Hematopoietic multipotent progenitor cell treated with erythropoietin and hydrocortisone succinate and interleukin-3 and kit ligand, for 6 days (in vitro differentiated cells): Measurements from ENCODE around the gene CHSY3.

Experiments
- DNase-seq: peaks from one replicate; pipeline ENCODE4 v3.0.0-alpha.2; 2015

Gene CHSY3

DNA sequence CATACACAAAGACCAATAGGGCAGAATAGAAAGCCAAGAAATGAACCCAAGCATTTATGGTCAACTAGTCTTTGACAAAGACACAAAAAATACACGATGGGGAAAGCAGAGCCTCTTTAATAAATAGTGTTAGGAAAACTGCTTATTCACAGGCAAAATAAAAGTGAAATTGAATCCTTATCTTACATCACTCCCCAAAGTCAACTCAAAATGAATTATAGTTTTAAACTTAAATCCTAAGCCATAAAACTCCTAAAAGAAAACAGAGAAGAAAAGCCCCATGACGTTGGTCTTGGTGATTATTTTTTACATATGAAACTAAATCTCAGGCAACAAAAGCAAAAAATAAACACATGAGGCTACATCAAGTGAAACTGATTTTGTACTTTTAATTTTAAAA lies 46.8 kb downstream of the CHSY3 start:
- no peak for DNase-seq

DNA sequence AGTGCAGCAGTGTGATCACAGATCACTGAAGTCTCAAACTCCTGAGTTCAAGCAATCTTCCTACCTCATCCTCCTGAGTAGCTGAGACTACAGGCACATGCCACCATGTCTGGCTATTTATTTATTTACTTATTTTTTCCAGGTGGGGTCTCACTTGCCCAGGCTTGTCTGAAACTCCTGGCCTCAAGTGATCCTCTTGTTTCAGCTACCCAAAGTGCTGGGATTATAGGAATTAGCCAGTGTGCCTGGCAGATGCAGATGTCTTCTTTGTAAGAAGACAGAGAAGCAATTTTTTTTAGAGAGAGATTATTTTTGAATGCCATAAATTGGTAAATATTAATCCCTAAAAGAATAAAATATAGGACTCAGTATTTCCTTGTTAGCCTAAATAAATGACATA lies 54.3 kb downstream of the CHSY3 start:
- DNase-seq, result no peak

DNA sequence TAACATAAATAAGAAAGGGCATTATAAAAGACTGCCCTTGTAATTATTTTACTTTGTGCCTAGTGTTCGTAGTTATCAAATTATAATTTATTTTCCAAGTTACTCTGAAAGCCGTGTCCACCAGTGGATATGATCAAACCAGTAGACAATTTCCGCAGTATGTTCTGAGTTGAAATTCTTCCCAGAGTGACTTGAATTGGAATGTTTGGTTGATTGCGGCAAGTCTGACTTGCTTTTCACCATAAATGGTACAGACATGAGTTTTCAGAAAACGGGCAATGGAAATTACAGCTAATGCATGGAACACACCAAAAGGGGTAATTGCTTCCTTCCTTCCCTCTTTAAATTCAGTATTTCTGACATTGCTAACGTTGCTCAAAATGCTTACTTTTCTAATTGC lies 56.6 kb downstream of the CHSY3 start:
- DNase-seq, result no peak

DNA sequence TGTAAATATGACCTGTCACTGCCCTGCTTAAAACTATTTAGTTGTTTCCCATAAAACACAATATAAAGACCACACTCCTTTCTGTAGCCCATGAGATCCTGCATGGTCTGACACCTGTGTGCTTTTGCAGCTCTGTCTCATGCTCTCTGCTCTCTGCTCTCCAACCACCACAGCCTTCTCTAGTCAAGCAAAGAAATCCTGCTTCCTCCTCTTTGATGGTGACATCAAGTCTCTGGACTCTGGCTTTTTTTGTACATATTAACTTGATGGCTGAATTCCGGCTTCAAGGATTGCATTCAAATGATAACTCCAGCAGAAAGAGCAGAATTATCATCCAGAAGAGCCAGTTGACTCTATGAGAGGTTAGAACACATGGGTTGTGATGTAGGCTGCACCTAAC lies 58.2 kb downstream of the CHSY3 start:
- no peak for DNase-seq

DNA sequence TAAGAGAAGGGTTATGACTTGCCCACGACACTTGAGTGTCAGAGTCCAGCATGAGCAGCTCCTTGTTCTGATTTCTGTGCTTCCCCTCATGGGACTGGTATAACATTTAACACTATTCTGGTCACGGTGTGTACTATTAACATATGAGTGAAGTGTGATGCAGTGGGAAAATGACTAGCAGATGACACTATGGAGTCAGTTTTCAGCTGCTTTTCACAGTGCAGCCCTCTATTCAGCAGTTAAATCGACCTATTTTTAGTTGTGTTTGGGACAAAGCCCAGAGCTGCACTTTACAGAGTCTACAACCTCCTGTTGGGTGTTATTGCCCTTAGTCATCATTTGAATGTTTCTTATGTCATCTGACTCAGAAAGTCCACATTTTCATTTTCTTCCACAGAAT lies 59.1 kb downstream of the CHSY3 start:
- DNase-seq, result no peak

DNA sequence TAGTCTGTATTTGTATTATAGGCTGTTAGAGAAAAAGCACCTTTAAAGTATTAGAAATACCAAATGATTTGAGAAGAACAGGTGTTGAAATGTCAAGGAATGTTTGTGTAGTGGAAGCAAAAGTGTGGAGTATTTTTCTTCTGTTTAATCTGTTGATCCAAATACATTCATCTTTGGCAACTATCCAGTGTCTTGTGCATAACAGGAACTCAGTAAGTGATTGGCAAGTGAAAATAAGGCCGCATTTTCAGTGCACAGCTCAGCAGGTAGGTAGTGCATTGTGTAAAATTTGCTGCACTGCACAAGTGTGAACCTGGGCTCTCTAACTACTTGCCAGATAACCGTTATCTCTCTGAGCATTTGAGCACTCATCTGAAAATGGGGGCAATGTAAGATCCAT lies 61.8 kb downstream of the CHSY3 start:
- no peak for DNase-seq

DNA sequence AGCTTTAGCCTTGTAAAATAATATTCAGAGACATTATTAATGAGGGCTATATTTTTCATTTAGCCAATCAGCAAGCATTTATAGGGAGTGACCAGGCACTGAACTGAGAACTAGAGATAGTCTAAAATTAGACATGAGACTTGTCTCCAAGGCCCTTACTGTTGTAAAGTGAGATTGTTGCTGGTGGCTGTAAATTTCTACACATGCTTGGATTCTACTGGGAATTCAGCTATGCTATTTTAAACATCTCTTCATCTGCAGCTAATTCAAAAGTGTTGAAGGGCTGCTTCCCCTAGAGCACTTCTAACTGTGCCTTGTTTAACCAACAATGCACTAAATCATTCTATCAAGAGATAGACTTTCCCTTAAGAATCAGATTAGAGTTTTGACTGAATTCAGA lies 67.4 kb downstream of the CHSY3 start:
- DNase-seq, result no peak

DNA sequence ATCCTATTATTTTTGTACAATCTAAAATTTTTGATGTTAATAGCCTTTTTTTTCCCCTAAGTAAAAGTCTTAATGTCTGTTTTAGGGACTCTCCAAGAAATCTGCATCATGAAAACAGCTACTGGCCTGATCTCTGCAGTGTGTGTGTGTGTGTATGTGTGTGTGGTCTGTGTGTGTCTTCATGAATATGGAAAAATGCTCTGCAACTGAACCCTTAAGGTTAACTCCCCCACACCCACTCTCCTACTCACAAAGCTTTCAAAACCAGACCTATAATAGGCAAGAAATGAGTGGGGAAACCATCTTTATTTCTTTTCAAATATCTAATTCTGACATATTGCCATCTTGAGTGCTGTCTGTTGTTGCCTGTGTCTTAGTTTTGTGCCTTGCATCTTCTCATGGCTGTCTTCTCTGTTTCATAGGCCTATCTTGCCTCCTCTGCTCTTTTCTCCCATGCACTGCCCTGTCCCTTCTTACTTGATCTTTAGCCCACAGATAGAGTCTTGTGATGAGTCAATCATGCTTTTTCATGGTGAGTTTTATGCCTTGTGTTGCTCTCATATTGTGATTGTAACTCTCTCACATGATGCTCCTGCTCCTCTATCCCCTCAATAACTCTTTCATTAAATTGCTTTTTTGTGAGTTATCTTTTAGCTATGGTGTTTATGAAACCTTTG lies 68.3 kb downstream of the CHSY3 start:
- DNase-seq, result no peak

DNA sequence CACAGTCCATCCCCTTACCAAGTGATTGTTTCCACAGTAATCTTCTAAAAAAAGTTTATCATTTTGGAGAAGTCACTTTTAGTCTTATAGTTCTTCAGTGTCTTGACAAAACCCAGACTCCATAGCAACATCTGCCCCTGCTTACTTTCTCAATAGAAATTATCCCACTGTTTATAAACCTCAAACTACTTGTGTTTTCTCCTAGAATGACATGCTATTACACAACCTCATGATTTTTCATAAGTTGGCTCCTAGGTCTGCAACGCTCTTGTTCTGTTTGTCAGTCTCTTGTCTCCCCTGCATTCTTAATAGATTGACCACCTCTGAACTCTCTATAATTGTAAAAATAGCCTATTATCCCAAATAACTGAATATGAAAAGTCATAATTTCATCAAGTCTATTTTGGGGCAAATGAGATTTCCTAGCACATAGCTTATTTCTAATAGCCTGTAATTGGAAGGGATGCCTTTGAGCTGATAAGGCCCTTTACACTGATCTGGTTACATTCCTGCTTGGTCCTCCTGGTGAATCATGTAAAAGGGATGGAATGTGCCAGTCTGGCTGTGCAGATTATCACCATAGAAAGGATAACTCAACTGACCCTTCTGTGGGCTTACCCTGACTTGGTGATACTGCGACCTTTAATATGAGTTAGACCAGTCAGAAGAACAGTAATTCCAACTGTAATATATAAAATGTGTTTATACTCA lies 69.6 kb downstream of the CHSY3 start:
- DNase-seq, result no peak

DNA sequence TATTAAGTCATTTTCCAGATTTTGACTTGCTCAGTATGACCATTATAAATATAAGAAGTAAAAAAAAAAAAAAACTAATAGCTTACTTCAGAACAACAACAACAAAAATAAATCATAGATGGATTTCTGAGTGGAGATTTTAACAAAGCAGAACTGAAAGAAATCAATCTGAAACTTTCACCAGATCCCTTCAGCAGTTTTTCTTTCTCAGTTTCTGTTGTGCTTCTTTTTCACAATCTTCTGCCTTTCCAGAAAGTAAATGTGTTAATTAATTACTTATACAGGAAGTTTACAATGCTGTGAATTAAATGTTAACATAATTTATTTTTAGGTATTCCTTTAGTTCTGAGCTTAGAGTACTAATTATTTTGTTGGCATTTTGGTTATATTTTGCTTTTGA lies 73.5 kb downstream of the CHSY3 start:
- no peak for DNase-seq

DNA sequence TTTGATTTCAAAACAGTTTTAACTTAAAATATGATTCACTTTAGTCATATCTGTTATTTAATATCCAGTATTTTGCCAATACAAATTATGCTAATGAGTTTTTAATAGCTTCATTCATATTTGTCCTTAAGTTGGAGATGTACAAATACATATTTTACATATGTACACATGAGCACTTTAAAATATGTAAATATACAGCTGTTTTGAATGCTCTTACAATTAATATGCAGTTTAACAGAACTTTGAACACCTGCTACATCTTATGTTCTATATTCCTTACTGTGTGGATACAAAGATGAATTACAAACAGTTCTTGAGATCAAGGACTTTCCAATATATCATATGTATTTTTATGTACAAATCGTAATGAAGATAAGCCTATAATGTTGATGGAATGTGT lies 74.0 kb downstream of the CHSY3 start:
- DNase-seq, result no peak

DNA sequence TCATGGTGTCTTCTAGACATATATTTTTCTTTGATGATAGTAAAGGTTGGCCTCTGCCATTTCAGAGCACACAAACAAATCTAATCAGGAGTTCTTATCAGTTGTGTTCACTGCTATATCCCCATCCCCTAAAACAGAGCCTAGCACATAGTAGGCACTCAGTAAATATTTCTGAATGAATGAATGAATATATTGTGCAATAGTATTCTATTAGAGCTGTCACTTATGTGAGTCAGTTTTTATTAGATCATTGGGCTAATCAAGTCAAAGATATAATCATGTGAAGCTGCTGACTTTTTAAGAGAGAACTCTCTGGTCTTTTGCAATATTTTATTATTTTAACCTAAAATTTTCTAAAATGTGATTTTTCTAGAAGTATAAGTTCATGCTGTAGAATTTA lies 84.2 kb downstream of the CHSY3 start:
- DNase-seq, result no peak

DNA sequence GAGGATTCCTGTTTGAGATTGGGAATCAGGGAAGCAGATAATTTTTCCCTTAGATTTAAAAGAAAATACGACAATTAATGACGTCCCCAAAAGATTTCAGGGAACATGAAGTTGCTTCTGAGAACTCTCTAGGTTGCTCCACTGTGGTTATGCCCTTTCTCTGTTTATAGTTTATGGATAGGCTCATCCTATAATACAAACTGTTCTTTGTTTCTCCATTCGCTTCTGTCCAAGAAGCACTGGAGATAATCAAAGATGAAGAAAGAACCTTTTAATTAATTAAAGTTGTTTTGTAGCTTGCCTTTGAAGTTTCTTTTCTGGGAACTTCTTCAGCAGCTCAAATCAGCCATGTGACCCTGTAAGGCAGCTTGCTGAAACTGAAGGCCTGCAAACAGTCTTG lies 87.5 kb downstream of the CHSY3 start:
- DNase-seq, result no peak

DNA sequence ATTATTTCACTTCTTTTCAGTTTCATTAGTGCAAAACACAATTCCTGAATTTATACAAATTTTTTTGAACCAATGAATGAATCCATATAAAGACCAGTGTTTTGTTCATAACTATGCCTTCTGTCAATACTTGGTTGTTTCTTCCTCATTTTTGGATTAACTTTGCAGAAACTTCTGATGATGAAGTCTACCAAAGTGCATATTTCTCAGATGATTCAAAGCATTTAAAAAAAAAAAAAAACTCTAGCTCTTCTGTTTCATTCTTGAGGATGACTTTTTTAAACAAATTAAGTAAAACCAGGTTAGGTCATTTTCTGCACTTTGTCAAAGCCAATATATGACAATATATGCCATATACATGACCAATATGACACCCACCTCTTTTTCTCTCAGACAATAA lies 92.6 kb downstream of the CHSY3 start:
- DNase-seq, result no peak

DNA sequence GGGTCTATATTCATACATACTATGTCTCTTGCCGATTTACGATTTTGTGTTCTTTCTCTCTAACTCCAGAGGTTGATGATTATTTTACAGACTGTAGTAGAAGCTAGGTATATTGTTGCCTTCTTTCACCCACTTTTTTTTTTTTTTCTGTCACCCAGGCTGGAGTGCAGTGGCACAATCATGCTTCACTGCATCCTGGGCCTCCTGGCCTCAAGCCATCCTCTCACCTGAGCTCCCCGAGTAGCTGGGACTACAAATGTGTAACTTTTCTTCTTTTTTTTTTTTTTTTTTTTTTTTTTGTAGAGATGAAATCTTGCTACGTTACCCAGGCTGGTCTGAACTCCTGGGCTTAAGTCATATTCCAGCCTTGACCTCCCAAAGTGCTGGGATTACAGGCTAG lies 96.2 kb downstream of the CHSY3 start:
- DNase-seq, result no peak

DNA sequence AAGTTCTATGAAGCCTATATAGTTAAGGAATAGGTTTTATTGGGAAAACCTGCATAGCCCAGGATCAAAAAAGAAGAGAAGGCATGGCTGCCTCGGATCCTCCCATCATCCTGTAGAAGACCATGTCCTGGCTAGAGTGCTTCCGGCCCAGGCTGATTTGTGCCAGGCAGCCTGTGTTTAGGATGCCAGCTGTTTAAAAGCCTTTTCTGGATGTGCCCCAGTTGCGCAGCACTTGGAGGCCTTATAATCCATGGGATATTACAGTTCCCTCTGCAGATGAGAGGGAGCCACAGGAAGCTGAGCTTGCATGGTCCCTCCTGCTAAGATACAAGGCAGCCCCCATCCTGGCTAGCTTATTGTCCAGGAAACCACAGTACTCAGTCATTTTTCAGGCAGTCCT lies 97.9 kb downstream of the CHSY3 start:
- DNase-seq, result no peak

DNA sequence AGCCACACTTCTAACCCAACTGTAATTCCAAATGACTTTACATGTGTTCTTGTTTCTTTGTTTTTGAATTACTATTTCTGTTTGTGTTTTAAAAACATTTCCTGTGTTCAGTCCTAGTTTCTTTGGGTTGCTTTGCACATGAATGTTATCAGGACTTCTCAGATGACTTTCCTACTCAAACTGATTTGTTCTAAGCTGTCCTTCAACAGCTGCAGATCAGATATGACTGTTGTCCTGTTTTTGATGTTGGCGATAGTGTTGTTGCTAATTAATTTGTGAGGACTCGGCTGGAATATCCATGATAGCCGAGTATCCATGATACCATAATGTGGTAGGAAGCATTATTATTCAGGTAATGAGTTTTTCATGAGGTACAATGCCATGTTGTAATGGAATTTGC lies 98.6 kb downstream of the CHSY3 start:
- no peak for DNase-seq

DNA sequence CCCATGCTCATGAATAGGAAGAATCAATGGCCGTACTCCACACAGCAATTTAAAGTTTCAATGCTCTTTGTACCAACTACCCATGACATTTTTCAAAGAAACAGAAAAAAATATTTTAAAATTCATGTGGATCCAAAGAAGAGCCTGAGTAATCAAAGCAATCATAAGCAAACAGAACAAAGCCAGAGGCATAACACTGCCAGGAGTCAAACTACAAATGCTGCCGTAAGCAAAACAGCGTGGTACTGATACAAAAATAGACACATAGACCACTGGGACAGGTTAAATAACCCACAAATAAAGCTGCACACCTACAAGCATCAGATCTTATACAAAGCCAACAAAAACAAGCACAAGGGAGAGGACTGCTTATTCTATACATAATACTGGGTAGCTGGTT lies 107.7 kb downstream of the CHSY3 start:
- DNase-seq, result no peak

DNA sequence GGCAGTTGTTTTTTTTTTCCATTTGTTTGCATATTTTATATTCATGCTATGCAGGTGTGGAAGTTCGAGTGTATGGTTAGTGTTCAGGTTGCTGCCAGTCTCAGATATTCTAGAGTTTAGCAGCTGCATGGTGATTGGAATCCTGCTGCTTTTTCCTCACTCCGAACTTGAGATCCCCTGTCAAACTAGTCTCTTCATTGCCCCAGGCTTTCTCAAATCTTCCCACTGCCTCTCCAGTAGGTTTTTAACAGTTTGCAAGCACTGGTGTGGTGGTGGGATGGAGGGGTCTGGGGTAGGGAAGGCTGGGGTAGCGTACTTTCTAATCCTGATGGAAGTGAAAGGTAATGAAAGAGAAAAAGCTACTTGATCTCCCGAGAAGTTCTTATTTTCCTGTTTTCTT lies 112.9 kb downstream of the CHSY3 start:
- no peak for DNase-seq

DNA sequence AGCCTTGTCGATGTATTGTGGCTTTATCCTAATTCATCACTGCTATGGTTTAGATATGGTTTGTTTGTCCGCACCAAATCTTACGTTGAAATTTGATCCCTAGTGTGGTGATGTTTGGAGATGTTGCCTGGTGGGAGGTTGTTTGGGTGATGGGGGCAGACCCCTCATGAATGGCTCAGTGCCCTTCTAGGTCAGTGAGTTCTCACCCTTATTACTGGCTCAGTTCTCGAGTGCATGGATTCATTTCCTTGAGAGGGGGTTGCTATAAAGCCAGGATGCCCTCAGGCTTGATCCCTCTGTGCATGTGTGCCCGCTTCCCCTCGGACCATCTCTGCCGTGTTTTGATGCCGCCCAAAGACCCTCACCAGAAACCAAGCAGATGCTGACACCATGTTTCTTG lies 114.4 kb downstream of the CHSY3 start:
- no peak for DNase-seq

DNA sequence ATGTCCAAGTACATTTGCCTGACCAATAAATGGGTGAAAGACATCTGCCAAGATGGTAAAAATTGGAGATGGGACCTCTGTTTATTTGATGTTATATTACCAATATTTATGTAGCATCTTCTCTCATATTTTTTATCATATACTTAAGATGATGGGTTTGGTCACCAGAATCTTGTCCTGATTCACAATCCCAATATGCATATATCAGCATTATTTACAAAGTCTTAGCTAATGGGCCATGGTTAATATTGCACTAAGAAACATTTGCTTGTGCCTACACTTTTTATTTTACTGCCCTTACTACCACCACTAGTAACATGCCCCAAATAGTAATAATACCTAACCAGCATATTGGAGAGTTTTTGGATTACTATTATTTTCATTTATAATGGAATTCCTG lies 116.7 kb downstream of the CHSY3 start:
- DNase-seq, result no peak

DNA sequence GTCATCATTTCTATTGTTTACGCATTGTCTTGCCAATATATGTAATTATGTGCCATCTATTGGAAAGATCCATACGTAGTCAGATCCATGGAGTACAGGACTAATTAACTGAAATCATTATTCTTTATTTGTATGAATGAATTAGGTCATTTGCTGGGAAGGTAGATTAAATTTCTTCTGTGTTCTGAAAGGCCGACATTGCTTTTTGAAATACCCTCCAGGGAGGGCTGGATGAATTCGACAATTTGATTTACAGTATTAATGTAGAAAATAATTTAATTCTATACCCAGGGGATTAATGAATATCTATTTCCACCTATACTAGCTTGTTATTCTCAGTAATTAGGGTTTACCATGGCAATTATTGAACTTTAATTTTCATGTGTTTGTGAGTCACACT lies 117.6 kb downstream of the CHSY3 start:
- no peak for DNase-seq

DNA sequence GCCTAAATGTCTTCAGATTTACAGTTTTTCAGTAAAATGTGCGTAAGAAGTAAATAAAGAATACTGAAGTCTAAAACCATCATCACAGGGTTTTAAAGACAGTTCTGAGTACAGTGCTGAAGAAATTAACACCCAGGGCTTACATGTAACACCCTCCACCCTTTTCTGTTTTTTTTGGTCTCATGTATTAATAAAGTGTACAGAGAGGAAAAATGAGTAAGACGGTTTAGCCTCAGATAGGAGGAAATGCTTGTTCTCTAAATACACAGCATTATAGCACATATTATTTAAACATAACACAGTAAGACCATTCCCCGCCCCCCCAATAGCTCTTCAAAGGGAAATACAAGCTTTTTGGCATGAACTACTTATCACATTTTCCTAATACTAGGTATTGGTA lies 119.3 kb downstream of the CHSY3 start:
- DNase-seq, result no peak

DNA sequence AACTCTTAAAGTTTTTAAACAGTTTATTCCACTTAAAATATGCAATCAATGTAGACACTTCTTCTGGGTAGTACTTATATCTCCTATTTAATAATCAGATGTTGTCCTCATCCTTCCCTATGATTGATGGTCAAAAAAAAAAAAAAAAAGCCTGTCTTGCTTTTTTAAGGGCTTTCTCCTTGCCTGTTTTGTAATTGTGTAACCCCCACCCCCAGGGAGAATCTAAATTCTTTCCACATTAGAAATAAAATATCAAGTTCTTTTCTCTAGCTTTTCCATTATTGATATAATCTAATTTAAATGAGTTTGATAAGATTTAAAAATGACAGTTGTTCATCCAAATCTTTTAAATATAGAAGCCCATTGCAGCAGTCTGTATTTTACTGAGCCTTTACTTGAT lies 119.7 kb downstream of the CHSY3 start:
- no peak for DNase-seq

DNA sequence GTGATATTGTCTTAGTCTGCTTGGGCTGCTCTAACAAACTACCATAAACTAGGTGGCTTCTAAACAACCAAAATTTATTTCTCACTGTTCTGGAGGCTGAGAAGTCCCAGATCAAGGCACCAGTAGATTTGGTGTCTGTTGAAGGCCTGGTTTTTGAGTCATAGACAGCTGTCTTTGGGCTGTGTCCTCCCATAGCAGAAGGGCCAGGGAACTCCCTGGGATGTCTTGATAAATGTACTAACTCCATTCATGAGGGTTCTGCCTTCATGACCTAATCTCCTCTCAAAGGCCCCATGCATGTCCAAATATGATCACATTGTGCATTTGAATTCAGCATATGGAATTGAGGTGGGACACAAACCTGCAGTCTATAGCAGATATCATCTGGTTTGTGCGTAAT lies 121.2 kb downstream of the CHSY3 start:
- DNase-seq, result no peak
